ENCODE data around the gene DNM1. TPM values are rescaled to one million over a fixed set of nuclear protein-coding genes. Genes with fewer than 3 reads are reported as not detected.

The DNM1 gene
- total RNA-seq, 2 experiments from 2014 or later: 0.36 to 0.59 TPM

- Mint-ChIP-seq H3K27ac (peak overlapping the region; percentile 72), H3K4me3 (peak overlapping the region; percentile 77), H3K27me3 (no peaks in the 10 kb centered on the region), H3K4me1 (ENCODE audit: low read depth) (peaks cover 11% of the 10 kb centered on the region), H3K36me3 (ENCODE audit: low read depth) (no peaks in the 10 kb centered on the region), H3K9me3 (no peaks in the 10 kb centered on the region)
- ATAC-seq (no peak), DNase-seq (no peak)
- POLR2A ChIA-PET: interaction anchor here (0.8 to 1.7 kb wide), 2 partner anchors 12 to 43 kb away, joined by 3 to 4 read pairs; no protein-coding TSS in a partner anchor
- CTCF ChIA-PET: interaction anchor here (0.7 to 2.0 kb wide), 5 partner anchors 13 to 145 kb away, joined by 3 to 5 read pairs (median 3); no protein-coding TSS in a partner anchor
- TF ChIP-seq, protein P1, sequence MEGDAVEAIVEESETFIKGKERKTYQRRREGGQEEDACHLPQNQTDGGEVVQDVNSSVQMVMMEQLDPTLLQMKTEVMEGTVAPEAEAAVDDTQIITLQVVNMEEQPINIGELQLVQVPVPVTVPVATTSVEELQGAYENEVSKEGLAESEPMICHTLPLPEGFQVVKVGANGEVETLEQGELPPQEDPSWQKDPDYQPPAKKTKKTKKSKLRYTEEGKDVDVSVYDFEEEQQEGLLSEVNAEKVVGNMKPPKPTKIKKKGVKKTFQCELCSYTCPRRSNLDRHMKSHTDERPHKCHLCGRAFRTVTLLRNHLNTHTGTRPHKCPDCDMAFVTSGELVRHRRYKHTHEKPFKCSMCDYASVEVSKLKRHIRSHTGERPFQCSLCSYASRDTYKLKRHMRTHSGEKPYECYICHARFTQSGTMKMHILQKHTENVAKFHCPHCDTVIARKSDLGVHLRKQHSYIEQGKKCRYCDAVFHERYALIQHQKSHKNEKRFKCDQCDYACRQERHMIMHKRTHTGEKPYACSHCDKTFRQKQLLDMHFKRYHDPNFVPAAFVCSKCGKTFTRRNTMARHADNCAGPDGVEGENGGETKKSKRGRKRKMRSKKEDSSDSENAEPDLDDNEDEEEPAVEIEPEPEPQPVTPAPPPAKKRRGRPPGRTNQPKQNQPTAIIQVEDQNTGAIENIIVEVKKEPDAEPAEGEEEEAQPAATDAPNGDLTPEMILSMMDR (IDR thresholded peaks at IDR 0.05): no peak
- intact Hi-C loops (cut with micrococcal nuclease): no loop called here
Observed at GRCh38 chr9:128218172-128218517, 15.0 kb downstream of the DNM1 start.

GRCh38 chr9:128218518-128219389 is 15.6 kb downstream of the DNM1 start:
- peaks cover 11% of the 10 kb centered on the region for H3K4me1 Mint-ChIP-seq (ENCODE audit: low read depth)
- no peaks in the 10 kb centered on the region for H3K9me3 Mint-ChIP-seq
- H3K36me3 Mint-ChIP-seq (ENCODE audit: low read depth): no peaks in the 10 kb centered on the region
- POLR2A ChIA-PET: interaction anchor here (1.7 kb wide), 1 partner anchor 12 kb away, joined by 4 read pairs; no protein-coding TSS in a partner anchor
- H3K27ac Mint-ChIP-seq: peak overlapping the region; percentile 72
- peak overlapping the region; percentile 77 for H3K4me3 Mint-ChIP-seq
- intact Hi-C loops (cut with micrococcal nuclease): no loop called here
- no peaks in the 10 kb centered on the region for H3K27me3 Mint-ChIP-seq
- CTCF ChIA-PET: interaction anchor here (0.7 to 2.0 kb wide), 5 partner anchors 14 to 144 kb away, joined by 3 to 5 read pairs (median 3); no protein-coding TSS in a partner anchor
- peak; percentile 98 for ATAC-seq
- DNase-seq: peak; percentile 98
- TF ChIP-seq, protein P1 (IDR thresholded peaks at IDR 0.05): no peak

DNA sequence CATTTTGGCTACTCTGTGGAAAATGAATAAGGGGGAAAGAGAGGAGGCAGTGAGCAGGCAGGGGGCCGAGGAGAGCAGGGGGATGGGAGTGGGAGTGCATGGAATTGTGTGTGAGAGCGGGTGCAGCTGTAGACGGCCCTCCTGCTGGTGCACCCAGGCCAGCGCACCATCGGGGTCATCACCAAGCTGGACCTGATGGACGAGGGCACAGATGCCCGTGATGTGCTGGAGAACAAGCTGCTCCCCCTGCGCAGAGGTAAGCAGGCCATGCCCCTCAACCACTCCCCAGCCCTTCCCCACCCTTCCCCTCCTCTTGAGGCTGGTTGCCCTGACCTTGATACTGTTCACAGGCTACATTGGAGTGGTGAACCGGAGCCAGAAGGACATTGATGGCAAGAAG is 16.7 kb downstream of the DNM1 start:
- H3K36me3 Mint-ChIP-seq (ENCODE audit: low read depth): no peaks in the 10 kb centered on the region
- TF ChIP-seq, protein P1 (IDR thresholded peaks at IDR 0.05): no peak
- ATAC-seq: no peak
- no peak for DNase-seq
- H3K4me1 Mint-ChIP-seq (ENCODE audit: low read depth): peaks cover 11% of the 10 kb centered on the region
- ChIA-PET POLR2A (no interaction called here), CTCF (interaction anchor here (0.5 to 1.7 kb wide), 2 partner anchors 29 to 234 kb away, joined by 4 to 5 read pairs; no protein-coding TSS in a partner anchor)
- no peaks in the 10 kb centered on the region for H3K27me3 Mint-ChIP-seq
- no peak overlapping the region for H3K4me3 Mint-ChIP-seq
- intact Hi-C loops (cut with micrococcal nuclease): no loop called here
- no peaks in the 10 kb centered on the region for H3K9me3 Mint-ChIP-seq
- no peak overlapping the region for H3K27ac Mint-ChIP-seq

- TF ChIP-seq, protein P1 (IDR thresholded peaks at IDR 0.05): no peak
- Mint-ChIP-seq H3K36me3 (ENCODE audit: low read depth) (no peaks in the 10 kb centered on the region), H3K4me3 (no peak overlapping the region), H3K27ac (no peak overlapping the region), H3K4me1 (ENCODE audit: low read depth) (peaks cover 11% of the 10 kb centered on the region), H3K27me3 (no peaks in the 10 kb centered on the region), H3K9me3 (no peaks in the 10 kb centered on the region)
- DNase-seq (no peak), ATAC-seq (no peak)
- intact Hi-C loops (cut with micrococcal nuclease): no loop called here
- POLR2A ChIA-PET: interaction anchor here (0.6 kb wide), 1 partner anchor 15 kb away, joined by 3 read pairs; no protein-coding TSS in a partner anchor
- CTCF ChIA-PET: no interaction called here
Observed at GRCh38 chr9:128222026-128222425, 18.8 kb downstream of the DNM1 start.

Measured in activated CD8-positive, alpha-beta T cell treated with anti-CD3 and anti-CD28 coated beads for 36 hours (primary cell).